Common myeloid progenitor, CD34-positive (primary cell): ENCODE measurements around the gene GPR162.

Experiments
- CTCF ChIA-PET: fragments of 350-600 bp; sonication (Branson Sonifier 250); formaldehyde crosslinking; loops from one replicate; lab custom pipeline; 2021; ENCODE audit warnings: antibody characterized with exemption; lab: Charles Lee
- POLR2A ChIA-PET: fragments of 350-600 bp; sonication (Branson Sonifier 250); formaldehyde crosslinking; loops from one replicate; lab custom pipeline; 2021; ENCODE audit warnings: antibody characterized with exemption; lab: Charles Lee
- DNase-seq, 3 donors: peaks; one replicate each; pipeline versions ENCODE4 v3.0.0 to v3.0.0-alpha.2; 2013
- H3K27ac ChIP-seq, 2 experiments: 1 replicate in 1 of 2; 2 replicates in 1 of 2; pipeline ENCODE4 v1.7.0; 2013; ENCODE audit warnings: inconsistent platforms in 2 of 2, low read length in 2 of 2, mild to moderate bottlenecking in 2 of 2, low read depth in 1 of 2, moderate library complexity in 1 of 2; ENCODE audit not compliant: severe bottlenecking in 2 of 2, insufficient read depth in 1 of 2, poor library complexity in 1 of 2
- H3K27me3 ChIP-seq, 5 experiments: replicated peaks in 2 of 5; 1 replicate in 3 of 5; 2 replicates in 2 of 5; pipeline versions ENCODE4 v1.6.1 to v1.7.0; 2013; ENCODE audit warnings: low read length in 4 of 5, mild to moderate bottlenecking in 2 of 5, moderate library complexity in 2 of 5, inconsistent platforms in 1 of 5; ENCODE audit not compliant: insufficient read depth in 5 of 5, control insufficient read depth in 4 of 5
- H3K36me3 ChIP-seq, 4 experiments: 1 replicate in 2 of 4; 2 replicates in 2 of 4; pipeline versions ENCODE4 v1.6.1 to v1.7.0; 2013; ENCODE audit warnings: low read length in 3 of 4, control low read depth in 1 of 4, mild to moderate bottlenecking in 1 of 4; ENCODE audit not compliant: control insufficient read depth in 4 of 4, insufficient read depth in 4 of 4
- H3K4me1 ChIP-seq, 4 experiments: 1 replicate in 3 of 4; 2 replicates in 1 of 4; pipeline versions ENCODE4 v1.6.1 to v1.7.1; 2013; ENCODE audit warnings: low read length in 3 of 4, mild to moderate bottlenecking in 3 of 4, control low read depth in 1 of 4, inconsistent platforms in 1 of 4, moderate library complexity in 1 of 4; ENCODE audit not compliant: control insufficient read depth in 4 of 4, insufficient read depth in 4 of 4; ENCODE audit errors: control extremely low read depth in 1 of 4
- H3K4me3 ChIP-seq, 7 experiments: 1 replicate in 4 of 7; 2 replicates in 3 of 7; pipeline versions ENCODE4 v1.5.1 to v1.7.0; 2013; ENCODE audit warnings: mild to moderate bottlenecking in 7 of 7, low read length in 6 of 7, moderate library complexity in 6 of 7, inconsistent platforms in 2 of 7, low read depth in 2 of 7, control low read depth in 1 of 7; ENCODE audit not compliant: insufficient read depth in 4 of 7, control insufficient read depth in 1 of 7; ENCODE audit errors: extremely low read depth in 1 of 7
- H3K9me3 ChIP-seq, 5 experiments: 1 replicate in 4 of 5; 2 replicates in 1 of 5; pipeline versions ENCODE4 v1.6.1 to v1.7.1; 2013; ENCODE audit warnings: low read length in 4 of 5, mild to moderate bottlenecking in 2 of 5, inconsistent platforms in 1 of 5, low read depth in 1 of 5, moderate library complexity in 1 of 5; ENCODE audit not compliant: control insufficient read depth in 4 of 5, insufficient read depth in 2 of 5; ENCODE audit errors: control extremely low read depth in 1 of 5
- WGBS: methylation state at CpG from one replicate; pipeline ENCODE4 v1.1.5; 2013; ENCODE audit not compliant: insufficient coverage; 5-methylcytosine and 5-hydroxymethylcytosine counted together

The GPR162 gene

DNA sequence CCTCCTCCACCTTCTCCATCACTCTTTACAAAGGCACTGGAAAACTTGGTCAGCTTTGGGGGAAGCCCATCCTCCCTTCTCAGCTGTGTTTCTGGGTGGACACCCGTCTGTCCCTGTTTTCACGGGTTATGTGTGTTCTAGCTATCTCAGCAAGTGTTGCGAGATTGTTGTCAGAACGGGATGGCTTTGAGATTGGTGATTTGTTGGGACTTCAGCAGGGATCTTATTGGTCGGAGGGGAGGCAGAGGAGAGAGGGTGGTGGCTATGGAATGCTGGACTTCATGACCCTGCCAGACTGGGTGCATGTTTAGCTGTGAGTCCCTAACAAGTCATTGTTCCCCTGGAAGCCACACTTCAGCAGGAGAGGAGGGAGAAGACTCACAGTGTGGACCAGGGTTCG lies 32.4 kb downstream of the GPR162 start:
- 95% methylated on average over 5 of the region's 6 CpGs for WGBS
- Histone ChIP-seq H3K27ac (no peak overlapping the region), H3K9me3 (no peaks in the 10 kb centered on the region), H3K27me3 (no peaks in the 10 kb centered on the region), H3K36me3 (peaks cover 23 to 59% (median 40%) of the 10 kb centered on the region in 4 experiments), H3K4me3 (no peak overlapping the region), H3K4me1 (peaks cover 5 to 41% (median 32%) of the 10 kb centered on the region in 4 experiments)
- DNase-seq = no peak
- CTCF ChIA-PET = interaction anchor here (1.2 to 6.8 kb wide), 6 partner anchors 12 to 94 kb away, joined by 3 to 85 read pairs (median 6); partner anchors contain the start of genes SPSB2 and TPI1
- POLR2A ChIA-PET = interaction anchor here (1.5 kb wide), 1 partner anchor 13 kb away, joined by 7 read pairs; the partner anchor contains the start of gene TPI1

GRCh38 chr12:6855322-6855721 lies 33.7 kb downstream of the GPR162 start:
- 95% methylated on average over 10 of the region's 14 CpGs for WGBS
- ChIA-PET CTCF (interaction anchor here (0.7 to 6.8 kb wide), 6 partner anchors 11 to 102 kb away, joined by 3 to 85 read pairs (median 4); partner anchors contain the start of genes MLF2, SPSB2 and TPI1), POLR2A (no interaction called here)
- no peak for DNase-seq
- Histone ChIP-seq H3K27ac (peak overlapping the region in 1 of 2 experiments; percentile 25), H3K36me3 (peaks cover 22 to 59% (median 47%) of the 10 kb centered on the region in 4 experiments), H3K9me3 (no peaks in the 10 kb centered on the region), H3K4me3 (no peak overlapping the region), H3K4me1 (peaks cover 3 to 28% (median 22%) of the 10 kb centered on the region in 4 experiments), H3K27me3 (no peaks in the 10 kb centered on the region)

DNA sequence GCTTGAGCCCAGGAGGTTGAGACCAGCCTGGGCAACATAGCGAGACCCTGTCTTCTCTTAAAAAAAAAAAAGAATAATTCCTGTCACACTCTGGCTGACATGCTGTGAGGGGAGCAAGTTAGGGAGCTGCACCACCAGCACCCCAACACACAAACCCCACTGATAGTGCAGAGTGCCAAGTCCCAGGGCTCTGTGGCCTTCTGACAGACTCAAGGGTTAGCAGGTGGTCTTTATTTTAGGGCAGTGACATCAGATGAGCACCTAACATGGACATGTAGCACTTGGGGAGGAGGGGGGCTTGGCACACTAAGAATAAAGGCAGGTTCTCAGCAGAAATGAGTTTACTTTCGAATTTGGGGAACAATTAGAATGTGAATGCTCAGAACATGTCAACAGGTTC lies 37.2 kb downstream of the GPR162 start:
- POLR2A ChIA-PET = no interaction called here

DNA sequence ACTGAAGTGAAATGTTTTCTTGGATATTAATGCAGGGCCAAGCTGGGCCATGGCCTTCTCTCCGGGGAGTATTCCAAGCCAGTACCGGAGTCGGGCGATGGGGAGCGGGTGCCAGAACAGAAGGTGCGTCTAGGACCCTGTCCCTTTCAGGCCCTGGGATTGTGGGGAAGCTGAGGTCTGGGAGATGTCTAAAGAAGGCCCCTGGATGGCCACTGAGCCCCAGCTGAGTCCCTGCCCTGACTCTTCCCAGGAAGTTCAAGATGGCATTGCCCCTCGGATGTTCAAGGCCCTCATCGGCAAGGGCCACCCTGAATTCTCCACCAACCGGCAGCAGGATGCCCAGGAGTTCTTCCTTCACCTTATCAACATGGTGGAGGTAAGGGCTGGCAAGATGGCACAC lies 38.5 kb downstream of the GPR162 start:
- no peak overlapping the region for H3K4me3 ChIP-seq
- H3K9me3 ChIP-seq = no peaks in the 10 kb centered on the region
- H3K36me3 ChIP-seq = peaks cover 29 to 96% (median 82%) of the 10 kb centered on the region in 4 experiments
- no peak for DNase-seq
- no peak overlapping the region for H3K27ac ChIP-seq
- POLR2A ChIA-PET = no interaction called here
- WGBS = 97% methylated on average over 9 of the region's 9 CpGs
- CTCF ChIA-PET = interaction anchor here (1.2 kb wide), 1 partner anchor 8 kb away, joined by 4 read pairs; no protein-coding TSS in a partner anchor
- H3K27me3 ChIP-seq = no peaks in the 10 kb centered on the region
- H3K4me1 ChIP-seq = no peaks in the 10 kb centered on the region

More for the DNA sequence above, 37.2 kb downstream of the GPR162 start:
- DNase-seq = no peak
- WGBS = 100% methylated on average over 1 of the region's 2 CpGs
- Histone ChIP-seq H3K27me3 (no peaks in the 10 kb centered on the region), H3K4me3 (no peak overlapping the region), H3K4me1 (peaks cover 0 to 5% (median 2%) of the 10 kb centered on the region in 4 experiments), H3K9me3 (no peaks in the 10 kb centered on the region), H3K27ac (no peak overlapping the region), H3K36me3 (peaks cover 29 to 91% (median 77%) of the 10 kb centered on the region in 4 experiments)
- CTCF ChIA-PET = interaction anchor here (0.7 to 0.9 kb wide), 2 partner anchors 14 to 110 kb away, joined by 3 read pairs; partner anchors contain the start of gene SPSB2

- H3K9me3 ChIP-seq = no peaks in the 10 kb centered on the region
- POLR2A ChIA-PET = no interaction called here
- 94% methylated on average over 7 of the region's 7 CpGs for WGBS
- DNase-seq = no peak
- CTCF ChIA-PET = interaction anchor here (1.5 to 1.6 kb wide), 2 partner anchors 9 to 11 kb away, joined by 6 to 9 read pairs; partner anchors contain the start of genes SPSB2 and USP5
- H3K27ac ChIP-seq = no peak overlapping the region
- H3K36me3 ChIP-seq = peaks cover 26 to 95% (median 81%) of the 10 kb centered on the region in 4 experiments
- no peaks in the 10 kb centered on the region for H3K4me1 ChIP-seq
- H3K4me3 ChIP-seq = no peak overlapping the region
- no peaks in the 10 kb centered on the region for H3K27me3 ChIP-seq
Measured at GRCh38 chr12:6860942-6861341, 39.3 kb downstream of the GPR162 start.

GRCh38 chr12:6861391-6861790 lies 39.8 kb downstream of the GPR162 start:
- peaks cover 26 to 94% (median 80%) of the 10 kb centered on the region in 4 experiments for H3K36me3 ChIP-seq
- CTCF ChIA-PET = interaction anchor here (1.5 to 1.6 kb wide), 2 partner anchors 9 to 11 kb away, joined by 6 to 9 read pairs; partner anchors contain the start of genes SPSB2 and USP5
- WGBS = 96% methylated on average over 9 of the region's 9 CpGs
- no peak for DNase-seq
- H3K27ac ChIP-seq = no peak overlapping the region
- H3K4me1 ChIP-seq = peaks cover 0 to 2% (median 2%) of the 10 kb centered on the region in 4 experiments
- no peaks in the 10 kb centered on the region for H3K27me3 ChIP-seq
- no peak overlapping the region for H3K4me3 ChIP-seq
- no peaks in the 10 kb centered on the region for H3K9me3 ChIP-seq
- POLR2A ChIA-PET = no interaction called here

DNA sequence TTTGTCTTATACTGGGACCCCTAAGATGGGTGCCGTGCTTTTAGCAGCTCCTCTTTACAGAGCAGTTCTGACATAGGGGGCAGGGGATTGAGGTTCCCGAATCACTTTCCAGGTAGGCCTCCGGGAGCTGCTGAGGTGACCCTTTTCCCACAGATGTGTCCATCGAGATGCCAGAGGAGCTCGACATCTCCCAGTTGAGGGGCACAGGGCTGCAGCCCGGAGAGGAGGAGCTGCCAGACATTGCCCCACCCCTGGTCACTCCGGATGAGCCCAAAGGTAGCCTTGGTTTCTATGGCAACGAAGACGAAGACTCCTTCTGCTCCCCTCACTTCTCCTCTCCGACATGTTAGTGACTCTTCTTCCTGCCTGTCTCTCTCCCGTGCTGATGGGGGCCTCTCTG lies 41.4 kb downstream of the GPR162 start:
- Histone ChIP-seq H3K27me3 (no peaks in the 10 kb centered on the region), H3K4me3 (no peak overlapping the region), H3K27ac (no peak overlapping the region), H3K4me1 (peaks cover 0 to 14% (median 12%) of the 10 kb centered on the region in 4 experiments), H3K36me3 (peaks cover 11 to 80% (median 67%) of the 10 kb centered on the region in 4 experiments), H3K9me3 (no peaks in the 10 kb centered on the region)
- CTCF ChIA-PET = interaction anchor here (1.0 to 8.0 kb wide), 2 partner anchors 9 to 10 kb away, joined by 3 to 85 read pairs; partner anchors contain the start of genes CDCA3 and USP5
- POLR2A ChIA-PET = interaction anchor here (0.6 kb wide), 1 partner anchor 78 kb away, joined by 4 read pairs; no protein-coding TSS in a partner anchor
- DNase-seq = no peak
- whole genome bisulfite sequencing = 97% methylated on average over 11 of the region's 11 CpGs
